HCT116 (cell line): Measurements from ENCODE around the gene DPYSL5.

Experiments
- ATF3 ChIP-seq: IDR thresholded peaks from 2 replicates; pipeline ENCODE4 v1.6.1; 2012
- CTCF ChIP-seq, 3 experiments: fragments of 200-600 bp in 1 of 3; sonication (generic) in 1 of 3; IDR thresholded peaks in 2 of 3; conservative IDR thresholded peaks in 1 of 3; 2 replicates each; pipeline ENCODE4 v1.5.1; 2012 to 2017; ENCODE audit warnings: low read depth in 2 of 3, low read length in 2 of 3, antibody characterized with exemption in 1 of 3, borderline replicate concordance in 1 of 3, control low read depth in 1 of 3, mild to moderate bottlenecking in 1 of 3, mixed read lengths in 1 of 3, mixed run types in 1 of 3, moderate library complexity in 1 of 3; ENCODE audit not compliant: insufficient read depth in 1 of 3
- EZH2 ChIP-seq: fragments of 200-600 bp; sonication (generic); IDR thresholded peaks from 2 replicates; pipeline ENCODE4 v1.6.1; 2017; ENCODE audit warnings: antibody characterized with exemption, mixed run types
- POLR2A ChIP-seq: IDR thresholded peaks from 2 replicates; pipeline ENCODE4 v1.7.0; 2011; ENCODE audit warnings: borderline replicate concordance; ENCODE audit not compliant: insufficient read depth, insufficient read length; ENCODE audit errors: extremely low read depth
- POLR2AphosphoS5 ChIP-seq: IDR thresholded peaks from 2 replicates; pipeline ENCODE4 v1.6.1; 2011; ENCODE audit warnings: mild to moderate bottlenecking, low read depth, low read length, moderate library complexity
- RAD21 ChIP-seq: IDR thresholded peaks from 2 replicates; pipeline ENCODE4 v1.6.1; 2012; ENCODE audit warnings: low read depth, mild to moderate bottlenecking
- REST ChIP-seq: IDR thresholded peaks from 2 replicates; pipeline ENCODE4 v1.6.1; 2012; ENCODE audit warnings: low read depth
- YY1 ChIP-seq: IDR thresholded peaks from 2 replicates; pipeline ENCODE4 v1.6.1; 2011; ENCODE audit warnings: low read length, low read depth, moderate library complexity, mild to moderate bottlenecking; ENCODE audit not compliant: insufficient replicate concordance; ENCODE audit errors: extremely low read depth
- ZFX ChIP-seq: fragments of 450-650 bp; IDR thresholded peaks from 2 replicates; pipeline ENCODE4 v1.6.1; 2017

- TF ChIP-seq CTCF (IDR thresholded peaks at IDR 0.05 in 2 of 3, conservative IDR thresholded peaks at IDR 0.05 in 1 of 3; ENCODE audit: borderline replicate concordance in 1 of 3, insufficient read depth in 1 of 3, low read depth in 2 of 3, low read length in 2 of 3): no peak
- no peak for TF ChIP-seq ZFX
- TF ChIP-seq RAD21: no peak
- no peak for TF ChIP-seq POLR2A
- TF ChIP-seq POLR2AphosphoS5: no peak
- no peak for TF ChIP-seq EZH2
- TF ChIP-seq ATF3: no peak; the same call in 1 of the 2 replicates
- TF ChIP-seq YY1: no peak
- TF ChIP-seq REST: no peak
These were observed 42.7 kb upstream of the DPYSL5 start for GRCh38 chr2:26805241-26805676.
